HG02623 (cell line): ENCODE results near the gene SHOC2.
"Not testable (repeated sequence)": the region's sequence is repeated elsewhere in the genome, so short reads cannot be mapped to it uniquely, and the experiment has no call there.

Source experiments
- ATAC-seq: cut with Tn5 transposase; IDR thresholded peaks from one replicate; pipeline ENCODE4 v1.9.1; 2021; ENCODE audit warnings: moderate library complexity; ENCODE audit not compliant: unreplicated experiment

The SHOC2 gene

GRCh38 chr10:110901954-110902819 lies 17.2 kb upstream of the SHOC2 start:
- ATAC-seq, result no peak

- peak; percentile 54 for ATAC-seq
These were observed 15.8 kb upstream of the SHOC2 start for GRCh38 chr10:110903280-110904278.

- ATAC-seq, result no peak
These were observed 9.3 kb upstream of the SHOC2 start for GRCh38 chr10:110910138-110910537.

GRCh38 chr10:110912374-110912773 lies 7.0 kb upstream of the SHOC2 start:
- no peak for ATAC-seq

GRCh38 chr10:110914431-110914830 lies 5.0 kb upstream of the SHOC2 start:
- ATAC-seq, result no peak

GRCh38 chr10:110915035-110915434 lies 4.4 kb upstream of the SHOC2 start:
- ATAC-seq, result no peak

GRCh38 chr10:110915600-110915999 lies 3.8 kb upstream of the SHOC2 start:
- ATAC-seq, result not testable (repeated sequence)

- ATAC-seq, result no peak
These were observed 2.7 kb upstream of the SHOC2 start for GRCh38 chr10:110916554-110917346.

- no peak for ATAC-seq
These were observed 1.1 kb upstream of the SHOC2 start for GRCh38 chr10:110918269-110918642.

GRCh38 chr10:110918643-110919348 lies 608 bp upstream of the SHOC2 start, which contains the start of gene BBIP1:
TSS of gene BBIP1 (minus strand) at chr10:110919180. CDS start at chr10:110918157, 1,023 bp downstream.
- ATAC-seq, result peak; percentile 77

GRCh38 chr10:110919971-110920881 lies 822 bp downstream of the SHOC2 start:
- ATAC-seq, result peak; percentile 25

- ATAC-seq, result no peak
These were observed 4.6 kb downstream of the SHOC2 start for GRCh38 chr10:110923856-110924493.

GRCh38 chr10:110927461-110927860 lies 8.1 kb downstream of the SHOC2 start:
- ATAC-seq, result no peak

GRCh38 chr10:110931769-110932381 lies 12.5 kb downstream of the SHOC2 start:
- ATAC-seq, result no peak

- no peak for ATAC-seq
These were observed 13.2 kb downstream of the SHOC2 start for GRCh38 chr10:110932505-110933180.

- ATAC-seq, result no peak
These were observed 17.4 kb downstream of the SHOC2 start for GRCh38 chr10:110936757-110937156.

- ATAC-seq, result no peak
These were observed 20.0 kb downstream of the SHOC2 start for GRCh38 chr10:110939419-110939818.
